OCI-LY1 (cell line): ENCODE results near the gene KCNC4.

Source experiments
- EZH2 ChIP-seq: fragments of 200-600 bp; sonication (generic), shearing (Covaris generic); IDR thresholded peaks from 2 replicates; pipeline ENCODE4 v1.8.0; 2017; ENCODE audit warnings: borderline replicate concordance, mixed run types, mild to moderate bottlenecking, antibody characterized with exemption, low read length, moderate library complexity, mixed read lengths
- TF ChIP-seq, protein P1 (sequence below): fragments of 200-600 bp; sonication (generic), shearing (Covaris generic); IDR thresholded peaks from 2 replicates; pipeline ENCODE4 v1.5.1; 2017; ENCODE audit warnings: mild to moderate bottlenecking, antibody characterized with exemption, low read length, moderate library complexity, mixed read lengths

DNA sequence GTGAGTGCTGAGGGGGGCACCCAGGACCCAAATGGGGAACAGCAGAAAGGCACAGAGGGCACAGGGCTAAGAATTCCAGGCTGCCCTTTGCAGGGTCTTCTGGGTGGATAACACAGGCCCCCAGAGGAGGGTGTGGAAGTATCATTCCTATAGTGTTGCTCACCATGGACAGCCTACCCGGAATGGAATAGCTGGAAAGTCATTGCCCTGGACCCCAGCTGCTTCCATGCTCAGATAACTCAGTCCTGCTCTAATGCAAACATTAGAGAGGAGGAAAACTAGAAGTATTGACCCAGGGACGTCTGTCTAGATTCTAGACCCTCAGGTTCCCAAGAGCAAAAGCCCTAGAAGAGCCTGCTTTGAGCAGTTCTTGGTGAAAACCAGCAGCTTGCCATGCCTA, 35.2 kb upstream of the KCNC4 start:
- TF ChIP-seq, protein P1, sequence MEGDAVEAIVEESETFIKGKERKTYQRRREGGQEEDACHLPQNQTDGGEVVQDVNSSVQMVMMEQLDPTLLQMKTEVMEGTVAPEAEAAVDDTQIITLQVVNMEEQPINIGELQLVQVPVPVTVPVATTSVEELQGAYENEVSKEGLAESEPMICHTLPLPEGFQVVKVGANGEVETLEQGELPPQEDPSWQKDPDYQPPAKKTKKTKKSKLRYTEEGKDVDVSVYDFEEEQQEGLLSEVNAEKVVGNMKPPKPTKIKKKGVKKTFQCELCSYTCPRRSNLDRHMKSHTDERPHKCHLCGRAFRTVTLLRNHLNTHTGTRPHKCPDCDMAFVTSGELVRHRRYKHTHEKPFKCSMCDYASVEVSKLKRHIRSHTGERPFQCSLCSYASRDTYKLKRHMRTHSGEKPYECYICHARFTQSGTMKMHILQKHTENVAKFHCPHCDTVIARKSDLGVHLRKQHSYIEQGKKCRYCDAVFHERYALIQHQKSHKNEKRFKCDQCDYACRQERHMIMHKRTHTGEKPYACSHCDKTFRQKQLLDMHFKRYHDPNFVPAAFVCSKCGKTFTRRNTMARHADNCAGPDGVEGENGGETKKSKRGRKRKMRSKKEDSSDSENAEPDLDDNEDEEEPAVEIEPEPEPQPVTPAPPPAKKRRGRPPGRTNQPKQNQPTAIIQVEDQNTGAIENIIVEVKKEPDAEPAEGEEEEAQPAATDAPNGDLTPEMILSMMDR = no peak
- no peak for TF ChIP-seq EZH2
